Ovary (tissue), 9 donors: ENCODE results near the gene TOR1AIP1. TPM values are rescaled to one million over a fixed set of nuclear protein-coding genes. Genes with fewer than 3 reads are reported as not detected.

Experiments used
- DNase-seq, 5 donors: peaks; one replicate each; pipeline ENCODE4 v3.0.0-alpha.2; 2019 to 2020
- H3K27ac ChIP-seq, 2 donors: fragments of 200-600 bp; one replicate each; pipeline versions ENCODE4 v1.5.1 to v1.8.0; 2019 to 2022
- H3K27me3 ChIP-seq: fragments of 200-600 bp; one replicate; pipeline ENCODE4 v1.8.0; 2022
- H3K36me3 ChIP-seq: fragments of 200-600 bp; sonication (generic); one replicate; pipeline ENCODE4 v1.5.1; 2019
- H3K4me1 ChIP-seq: one replicate; pipeline ENCODE4 v1.8.1; 2013; ENCODE audit warnings: mild to moderate bottlenecking, moderate library complexity; ENCODE audit not compliant: insufficient read depth
- H3K4me3 ChIP-seq: fragments of 200-600 bp; sonication (generic); one replicate; pipeline ENCODE4 v1.5.1; 2017
- H3K9me3 ChIP-seq, 2 donors: fragments of 200-600 bp in 1 of 2; sonication (generic) in 1 of 2; one replicate each; pipeline versions ENCODE4 v1.5.1 to v1.8.1; 2013 to 2019; ENCODE audit warnings: mild to moderate bottlenecking in 1 of 2, moderate library complexity in 1 of 2
- CTCF ChIP-seq, 3 donors: fragments of 450-650 bp in 2 of 3; fragments of 200-600 bp in 1 of 3; IDR thresholded peaks; one replicate each; pipeline versions ENCODE4 v1.5.1 to v1.8.0; 2016 to 2022; ENCODE audit warnings: antibody characterized with exemption in 3 of 3, mild to moderate bottlenecking in 1 of 3
- EP300 ChIP-seq: sonication (generic); formaldehyde crosslinking; IDR thresholded peaks from one replicate; pipeline ENCODE4 v1.6.1; 2017; ENCODE audit warnings: antibody characterized with exemption
- POLR2A ChIP-seq: fragments of 450-650 bp; IDR thresholded peaks from one replicate; pipeline ENCODE4 v1.6.1; 2017; ENCODE audit warnings: antibody characterized with exemption, mild to moderate bottlenecking, moderate library complexity
- WGBS, 3 donors: extraction: QIAGEN DNeasy Blood & Tissue Kit in 1 of 3; methylation state at CpG; one replicate each; pipeline versions ENCODE4 v1.1.5 to v1.1.7; 2013 to 2017; 5-methylcytosine and 5-hydroxymethylcytosine counted together
- intact Hi-C, 4 donors: fragments of 100-400 bp; cut with DNase I; formaldehyde crosslinking; loops; one replicate each; pipeline versions ENCODE4 v1.11.0 to v1.15.1; 2022 to 2023
- polyA plus RNA-seq, 2 donors: library from polyadenylated mRNA; stranded (reverse); fragments of 200-250 nt in 1 of 2; fragments of 350-450 nt in 1 of 2; fragmentation: Illumina TruSeq in 1 of 2; extraction: RNeasy Lipid Tissue Mini Kit (QIAGEN cat#74804) in 1 of 2; gene quantifications; one replicate each; pipeline ENCODE4 v1.2.3, GENCODE V29; 2013 to 2014
- total RNA-seq, 7 donors: library from RNA; depleted of rRNA in 2 of 7; stranded (reverse); fragments of >200 nt in 2 of 7; fragmentation: NEBNext Ultra II Directional in 3 of 7; extraction: Animal tissue kit (Norgen Biotek cat#: 25700) in 3 of 7; gene quantifications; one replicate each; pipeline versions ENCODE4 v1.1.0 to v1.2.4, GENCODE V29; 2016 to 2023
- donor health status: DM: no; HTN: no; CAD: no; lungs with moderate emphysema.
- donor health status: DM: no; HTN: no; CAD: no.
- donor health status: Bipolar disorder and iron deficiency.
- donor health status: DM: yes; HTN: yes; CAD: no.
- donor health status: DM: no; HTN: no; CAD: no.
- donor health status: DM: yes; HTN: yes; CAD: no.

The TOR1AIP1 gene
- total and polyA plus RNA-seq, 9 donors, result 46.2 to 93.5 (median 61.1) TPM

- H3K27me3 ChIP-seq, result no peaks in the 10 kb centered on the region
- no peak for DNase-seq
- H3K4me1 ChIP-seq, result no peaks in the 10 kb centered on the region
- no peaks in the 10 kb centered on the region for H3K36me3 ChIP-seq
- WGBS, 3 donors, result 80 to 81% (median 80%) methylated on average over 8 of the region's 8 CpGs
- TF ChIP-seq EP300, result no peak
- TF ChIP-seq POLR2A, result no peak
- TF ChIP-seq CTCF (IDR thresholded peaks at IDR 0.05), result no peak
- no peak overlapping the region for H3K4me3 ChIP-seq
- intact Hi-C loops, result no loop called here
- H3K27ac ChIP-seq, result no peak overlapping the region
- H3K9me3 ChIP-seq, result no peaks in the 10 kb centered on the region
Measured at GRCh38 chr1:179921981-179922872, 40.1 kb downstream of the TOR1AIP1 start.

DNA sequence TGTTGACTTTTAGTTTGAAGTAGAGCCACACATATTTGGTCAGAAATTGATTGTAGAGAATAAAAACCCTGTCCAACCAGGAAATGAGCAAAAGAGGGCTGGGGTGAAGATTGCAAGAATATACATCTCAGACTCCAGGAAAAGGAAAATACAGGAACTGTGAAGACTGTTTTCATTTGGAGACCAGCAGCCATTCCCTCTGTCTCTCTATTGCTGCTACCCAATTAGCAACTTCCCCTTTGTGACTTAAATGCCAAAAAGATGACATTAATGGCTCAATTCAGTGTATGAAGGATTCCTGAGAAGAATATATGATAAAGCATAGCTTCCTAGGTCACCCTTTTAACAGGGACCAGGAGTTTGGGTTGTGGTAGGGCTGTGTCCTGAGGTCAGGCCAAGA, 40.9 kb downstream of the TOR1AIP1 start:
- no peaks in the 10 kb centered on the region for H3K4me1 ChIP-seq
- no peak for DNase-seq
- TF ChIP-seq EP300 (no peak), CTCF (IDR thresholded peaks at IDR 0.05) (no peak), POLR2A (no peak)
- intact Hi-C loops, result no loop called here
- H3K27me3 ChIP-seq, result no peaks in the 10 kb centered on the region
- H3K4me3 ChIP-seq, result no peak overlapping the region
- no peaks in the 10 kb centered on the region for H3K9me3 ChIP-seq
- no peaks in the 10 kb centered on the region for H3K36me3 ChIP-seq
- no peak overlapping the region for H3K27ac ChIP-seq

GRCh38 chr1:179924268-179924667, 42.2 kb downstream of the TOR1AIP1 start:
- intact Hi-C loops, result no loop called here
- TF ChIP-seq POLR2A (no peak), EP300 (no peak), CTCF (IDR thresholded peaks at IDR 0.05) (no peak)
- Histone ChIP-seq H3K27ac (no peak overlapping the region), H3K27me3 (no peaks in the 10 kb centered on the region), H3K4me3 (no peak overlapping the region), H3K4me1 (no peaks in the 10 kb centered on the region), H3K9me3 (no peaks in the 10 kb centered on the region), H3K36me3 (no peaks in the 10 kb centered on the region)
- DNase-seq, result no peak
- WGBS, 3 donors, result 81 to 92% (median 88%) methylated on average over 1 of the region's 1 CpG

- H3K27ac ChIP-seq, result no peak overlapping the region
- no peak for TF ChIP-seq CTCF (IDR thresholded peaks at IDR 0.05)
- no peak for TF ChIP-seq POLR2A
- no peak for TF ChIP-seq EP300
- DNase-seq, result no peak
- intact Hi-C loops, result no loop called here
- H3K36me3 ChIP-seq, result no peaks in the 10 kb centered on the region
- 91% methylated on average over 5 of the region's 5 CpGs for WGBS, 3 donors
- no peak overlapping the region for H3K4me3 ChIP-seq
- H3K9me3 ChIP-seq, result no peaks in the 10 kb centered on the region
- no peaks in the 10 kb centered on the region for H3K4me1 ChIP-seq
- H3K27me3 ChIP-seq, result no peaks in the 10 kb centered on the region
Measured at GRCh38 chr1:179925302-179925701, 43.2 kb downstream of the TOR1AIP1 start.
